UCSD-AML1 (cell line): ENCODE results near the gene FOXO1.

Source experiments
- DNase-seq: peaks from one replicate; lab custom pipeline; 2025; ENCODE audit not compliant: unreplicated experiment; lab: John Stamatoyannopoulos, UW

The FOXO1 gene

GRCh38 chr13:40582531-40582930 lies 83.9 kb downstream of the FOXO1 start:
- DNase-seq: no peak

GRCh38 chr13:40581277-40581579 lies 85.2 kb downstream of the FOXO1 start:
- no peak for DNase-seq

GRCh38 chr13:40580566-40581276 lies 85.7 kb downstream of the FOXO1 start:
- no peak for DNase-seq

- DNase-seq: no peak
Measured at GRCh38 chr13:40579535-40579934, 86.9 kb downstream of the FOXO1 start.

GRCh38 chr13:40578055-40578454 lies 88.4 kb downstream of the FOXO1 start:
- DNase-seq: no peak

- DNase-seq: no peak
Measured at GRCh38 chr13:40576369-40576768, 90.1 kb downstream of the FOXO1 start.

- DNase-seq: no peak
Measured at GRCh38 chr13:40572961-40573360, 93.5 kb downstream of the FOXO1 start.

- DNase-seq: no peak
Measured at GRCh38 chr13:40571338-40571963, 95.0 kb downstream of the FOXO1 start.

GRCh38 chr13:40570930-40571329 lies 95.5 kb downstream of the FOXO1 start:
- DNase-seq: no peak

- no peak for DNase-seq
Measured at GRCh38 chr13:40569024-40569350, 97.5 kb downstream of the FOXO1 start.

- DNase-seq: no peak
Measured at GRCh38 chr13:40568246-40569023, 98.0 kb downstream of the FOXO1 start.

GRCh38 chr13:40566811-40567210 lies 99.6 kb downstream of the FOXO1 start:
- no peak for DNase-seq

GRCh38 chr13:40565282-40566148 lies 100.9 kb downstream of the FOXO1 start:
- no peak for DNase-seq

- no peak for DNase-seq
Measured at GRCh38 chr13:40564342-40565001, 102.0 kb downstream of the FOXO1 start.

- DNase-seq: no peak
Measured at GRCh38 chr13:40563350-40564125, 102.9 kb downstream of the FOXO1 start.

GRCh38 chr13:40562975-40563349 lies 103.5 kb downstream of the FOXO1 start:
- DNase-seq: peak; percentile 64

GRCh38 chr13:40559915-40560314 lies 106.5 kb downstream of the FOXO1 start:
- no peak for DNase-seq

- DNase-seq: no peak
Measured at GRCh38 chr13:40558656-40559055, 107.8 kb downstream of the FOXO1 start.

- no peak for DNase-seq
Measured at GRCh38 chr13:40556453-40556852, 110.0 kb downstream of the FOXO1 start.

- DNase-seq: no peak
Measured at GRCh38 chr13:40553356-40553755, 113.1 kb downstream of the FOXO1 start.
